GM23248 (cell line): ENCODE results near the gene CMIP. TPM values are rescaled to one million over a fixed set of nuclear protein-coding genes. Genes with fewer than 3 reads are reported as not detected.

ENCODE experiments used
- DNase-seq: peaks from one replicate; pipeline ENCODE4 v3.0.0-alpha.2; 2015
- H2AFZ ChIP-seq: fragments of 200-600 bp; sonication (generic); 2 replicates; pipeline ENCODE4 v1.6.1; 2016; ENCODE audit warnings: antibody characterized with exemption
- H3F3A ChIP-seq: fragments of 200-600 bp; sonication (generic); 2 replicates; pipeline ENCODE4 v1.6.1; 2016; ENCODE audit warnings: mild to moderate bottlenecking, antibody characterized with exemption, mixed run types; ENCODE audit not compliant: insufficient read depth
- H3K27ac ChIP-seq: fragments of 200-600 bp; sonication (generic); 2 replicates; pipeline ENCODE4 v1.5.1; 2016; ENCODE audit warnings: mild to moderate bottlenecking
- H3K27me3 ChIP-seq: fragments of 200-600 bp; sonication (generic); replicated peaks from 2 replicates; pipeline ENCODE4 v1.6.1; 2016; ENCODE audit warnings: mild to moderate bottlenecking; ENCODE audit not compliant: insufficient read depth
- H3K36me3 ChIP-seq: fragments of 200-600 bp; sonication (generic); 2 replicates; pipeline ENCODE4 v1.6.1; 2016; ENCODE audit warnings: low read depth, mild to moderate bottlenecking
- H3K4me1 ChIP-seq: fragments of 200-600 bp; sonication (generic); 2 replicates; pipeline ENCODE4 v1.6.1; 2016; ENCODE audit warnings: mild to moderate bottlenecking; ENCODE audit not compliant: insufficient read depth
- H3K4me2 ChIP-seq: fragments of 200-600 bp; sonication (generic); one replicate; pipeline ENCODE4 v1.6.1; 2016; ENCODE audit warnings: mild to moderate bottlenecking; ENCODE audit not compliant: unreplicated experiment
- H3K4me3 ChIP-seq: fragments of 200-600 bp; sonication (generic); 2 replicates; pipeline ENCODE4 v1.5.1; 2016; ENCODE audit warnings: mild to moderate bottlenecking
- H3K79me2 ChIP-seq: fragments of 200-600 bp; sonication (generic); 2 replicates; pipeline ENCODE4 v1.6.1; 2016; ENCODE audit warnings: mild to moderate bottlenecking; ENCODE audit not compliant: insufficient read depth
- H3K9ac ChIP-seq: fragments of 200-600 bp; sonication (generic); 2 replicates; pipeline ENCODE4 v1.6.1; 2016; ENCODE audit warnings: mild to moderate bottlenecking
- H3K9me2 ChIP-seq: fragments of 200-600 bp; sonication (generic); 2 replicates; pipeline ENCODE4 v1.6.1; 2016; ENCODE audit warnings: mixed run types, mild to moderate bottlenecking, moderate library complexity; ENCODE audit not compliant: insufficient read depth
- H3K9me3 ChIP-seq: fragments of 200-600 bp; sonication (generic); one replicate; pipeline ENCODE4 v1.6.1; 2017; ENCODE audit warnings: low read depth
- H4K20me1 ChIP-seq: fragments of 200-600 bp; sonication (generic); 2 replicates; pipeline ENCODE4 v1.6.0; 2016; ENCODE audit not compliant: insufficient read depth
- EZH2 ChIP-seq: fragments of 200-600 bp; sonication (generic); IDR thresholded peaks from 2 replicates; pipeline ENCODE4 v1.6.1; 2018; ENCODE audit warnings: antibody characterized with exemption, mild to moderate bottlenecking; ENCODE audit not compliant: insufficient read depth, poor library complexity, severe bottlenecking
- EZH2phosphoT487 ChIP-seq: fragments of 200-600 bp; sonication (generic); IDR thresholded peaks from 2 replicates; pipeline ENCODE4 v1.6.1; 2018; ENCODE audit warnings: antibody characterized with exemption, moderate library complexity, mild to moderate bottlenecking, low read depth; ENCODE audit not compliant: insufficient read depth
- WGBS, 2 experiments: methylation state at CpG; one replicate each; pipeline ENCODE4 v1.1.6; 2015 to 2017; ENCODE audit warnings: low lambda C conversion rate in 2 of 2, low coverage in 1 of 2; ENCODE audit errors: missing lambda C conversion rate in 2 of 2; 5-methylcytosine and 5-hydroxymethylcytosine counted together
- in situ Hi-C: fragments of 300-500 bp; cut with MboI; formaldehyde crosslinking; loops from 2 replicates; pipeline ENCODE4 v1.15.0; 2020
- polyA plus RNA-seq: library from polyadenylated mRNA; unstranded; fragments of >200 nt; fragmentation: Nextera tagmentation; extraction: Ambion mirVana; gene quantifications from 2 replicates; pipeline ENCODE4 v1.2.1, GENCODE V29; 2016
- total RNA-seq: library from RNA; depleted of rRNA; stranded (reverse); fragments of >200 nt; shearing (Covaris generic); gene quantifications from 2 replicates; pipeline ENCODE4 v1.2.3, GENCODE V29; 2014

Gene CMIP
- total and polyA plus RNA-seq, 2 experiments from 2014 or later: 1.5 to 9.5 TPM

DNA sequence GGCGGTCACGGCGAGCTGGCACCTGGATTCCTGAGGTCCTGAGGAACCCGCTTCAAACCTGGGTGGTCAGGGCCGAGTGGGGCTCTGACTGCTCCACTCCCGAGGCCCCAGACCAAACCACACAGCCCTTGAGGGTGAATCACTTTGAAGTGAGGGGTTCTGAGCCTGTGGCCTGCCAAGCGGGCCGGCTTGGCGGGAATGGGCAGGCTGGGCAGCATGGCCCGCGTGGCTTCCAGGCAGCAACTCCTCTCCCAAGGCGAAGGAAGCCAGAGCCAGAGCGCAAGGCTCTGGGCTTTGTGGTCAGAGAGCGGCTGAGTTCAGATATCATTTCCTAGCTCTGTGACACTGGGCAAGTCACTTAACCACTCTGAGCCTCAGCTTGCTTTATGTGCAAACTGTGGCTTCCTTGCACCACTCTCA lies 42.7 kb downstream of the CMIP start:
- H3K4me3 ChIP-seq: no peak overlapping the region
- H3K36me3 ChIP-seq: no peaks in the 10 kb centered on the region
- 87 to 92% methylated on average over 11 to 14 of the region's 14 CpGs for WGBS, 2 experiments
- H3F3A ChIP-seq: peaks cover 29% of the 10 kb centered on the region
- H3K4me2 ChIP-seq: no peak overlapping the region
- no peaks in the 10 kb centered on the region for H3K27me3 ChIP-seq
- peaks cover 86% of the 10 kb centered on the region for H3K79me2 ChIP-seq
- no peak overlapping the region for H3K9ac ChIP-seq
- in situ Hi-C loops: no loop called here
- H3K27ac ChIP-seq: peak overlapping the region; percentile 86; the same call in 1 of the 2 replicates
- H3K4me1 ChIP-seq: peaks cover 31% of the 10 kb centered on the region
- no peak overlapping the region for H2AFZ ChIP-seq
- no peaks in the 10 kb centered on the region for H3K9me3 ChIP-seq
- no peaks in the 10 kb centered on the region for H4K20me1 ChIP-seq
- no peak for TF ChIP-seq EZH2
- no peak for TF ChIP-seq EZH2phosphoT487
- peak; percentile 25 for DNase-seq
- no peaks in the 10 kb centered on the region for H3K9me2 ChIP-seq

DNA sequence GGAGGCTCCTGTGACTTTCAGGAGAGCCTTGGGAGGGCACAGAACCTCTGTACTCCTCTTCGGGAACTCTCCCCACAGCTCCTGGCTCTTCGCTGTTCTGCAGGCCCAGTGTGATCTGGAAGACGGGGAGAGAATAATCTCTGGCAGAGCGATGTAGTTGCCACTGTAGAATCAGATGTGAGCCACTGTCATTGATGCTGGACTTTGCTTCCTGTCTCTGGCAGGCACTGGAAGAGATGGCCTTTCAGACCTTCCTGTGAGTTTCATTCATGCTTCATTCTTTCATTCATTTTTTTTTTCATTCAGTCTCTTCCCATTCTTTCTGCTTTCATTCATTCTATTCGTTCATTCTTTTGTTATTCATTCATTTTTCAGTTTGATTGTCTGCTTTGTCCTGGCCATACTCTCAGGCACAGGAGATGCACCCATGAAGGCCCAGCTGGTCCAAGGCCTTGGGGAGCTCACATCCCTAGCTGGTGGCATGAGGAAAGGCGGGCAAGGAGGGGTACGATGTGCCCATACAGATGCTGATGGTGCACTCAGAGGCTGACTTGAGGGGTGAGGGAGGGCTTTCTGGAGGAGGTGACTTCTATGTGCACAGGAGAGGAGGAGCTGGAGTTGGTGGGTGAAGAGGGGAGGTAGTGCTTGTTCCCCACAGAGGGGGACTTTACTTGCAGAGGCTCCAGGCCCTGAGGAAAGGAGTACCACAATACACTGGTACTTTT lies 44.2 kb downstream of the CMIP start:
- H2AFZ ChIP-seq: no peak overlapping the region
- no peak overlapping the region for H3K4me2 ChIP-seq
- H3K27ac ChIP-seq: no peak overlapping the region
- no peaks in the 10 kb centered on the region for H4K20me1 ChIP-seq
- no peaks in the 10 kb centered on the region for H3K9me3 ChIP-seq
- H3K79me2 ChIP-seq: peaks cover 77% of the 10 kb centered on the region
- no peaks in the 10 kb centered on the region for H3K27me3 ChIP-seq
- H3K36me3 ChIP-seq: no peaks in the 10 kb centered on the region
- H3K4me3 ChIP-seq: no peak overlapping the region
- TF ChIP-seq EZH2phosphoT487 (no peak), EZH2 (no peak)
- DNase-seq: no peak
- WGBS, 2 experiments: 91 to 93% methylated on average over 7 of the region's 7 CpGs
- peaks cover 43% of the 10 kb centered on the region for H3F3A ChIP-seq
- no peak overlapping the region for H3K9ac ChIP-seq
- in situ Hi-C loops: no loop called here
- peaks cover 47% of the 10 kb centered on the region for H3K4me1 ChIP-seq
- no peaks in the 10 kb centered on the region for H3K9me2 ChIP-seq

DNA sequence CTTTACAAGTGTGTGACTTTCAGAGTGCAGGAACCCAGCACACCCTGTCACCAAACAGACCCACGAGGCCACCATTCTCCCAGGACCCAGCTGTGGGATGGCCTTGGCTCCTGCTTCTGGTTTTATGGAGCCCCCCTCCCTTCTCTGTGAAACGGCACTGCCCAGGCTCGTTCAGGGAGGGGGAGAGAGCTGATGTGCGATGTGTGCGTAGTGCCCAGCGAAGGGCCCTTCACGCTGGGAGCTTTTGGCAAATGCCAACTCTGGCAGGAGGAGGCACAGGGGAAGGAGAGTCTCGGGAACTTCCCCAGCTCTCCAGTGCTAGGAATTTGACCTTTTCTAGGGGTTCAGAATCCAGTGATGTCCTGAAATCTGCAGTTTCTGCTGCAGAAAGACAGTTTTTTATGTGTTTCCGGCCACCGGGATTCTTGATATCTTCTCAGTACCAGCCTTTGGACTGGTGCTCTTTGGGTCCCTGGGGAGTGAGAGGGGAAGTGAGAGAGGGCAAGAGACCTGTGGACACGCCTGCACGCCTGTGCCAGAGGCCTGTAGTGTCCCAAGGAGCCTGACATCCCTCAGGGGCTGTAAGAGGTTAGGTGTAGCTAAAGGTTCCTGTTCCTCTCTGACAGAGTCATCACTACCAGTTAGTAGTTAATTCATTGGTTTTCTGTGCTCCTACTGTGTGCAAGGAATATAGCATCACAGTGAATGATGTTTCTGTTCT lies 45.1 kb downstream of the CMIP start:
- H3K9me3 ChIP-seq: no peaks in the 10 kb centered on the region
- peaks cover 69% of the 10 kb centered on the region for H3K79me2 ChIP-seq
- H2AFZ ChIP-seq: no peak overlapping the region
- H3F3A ChIP-seq: peaks cover 49% of the 10 kb centered on the region
- TF ChIP-seq EZH2 (no peak), EZH2phosphoT487 (no peak)
- no peak overlapping the region for H3K27ac ChIP-seq
- H3K4me1 ChIP-seq: peaks cover 55% of the 10 kb centered on the region
- no peaks in the 10 kb centered on the region for H4K20me1 ChIP-seq
- H3K9ac ChIP-seq: no peak overlapping the region
- no peak overlapping the region for H3K4me3 ChIP-seq
- H3K9me2 ChIP-seq: no peaks in the 10 kb centered on the region
- no peak overlapping the region for H3K4me2 ChIP-seq
- no peaks in the 10 kb centered on the region for H3K36me3 ChIP-seq
- H3K27me3 ChIP-seq: no peaks in the 10 kb centered on the region
- 91 to 93% methylated on average over 12 of the region's 12 CpGs for WGBS, 2 experiments
- DNase-seq: no peak
- in situ Hi-C loops: no loop called here

GRCh38 chr16:81491541-81492188 lies 47.1 kb downstream of the CMIP start:
- Histone ChIP-seq H3K36me3 (no peaks in the 10 kb centered on the region), H3K9ac (peak overlapping the region; percentile 72), H3K9me3 (no peaks in the 10 kb centered on the region), H3F3A (peaks cover 42% of the 10 kb centered on the region), H3K79me2 (peaks cover 70% of the 10 kb centered on the region), H3K4me3 (0 out of 2 replicates have a peak overlapping the region, but pooled peaks have one; percentile 0), H3K27ac (peak overlapping the region; percentile 84), H3K9me2 (no peaks in the 10 kb centered on the region), H3K4me1 (peaks cover 43% of the 10 kb centered on the region), H3K27me3 (no peaks in the 10 kb centered on the region), H2AFZ (peak overlapping the region; percentile 21), H4K20me1 (no peaks in the 10 kb centered on the region; the same call in 1 of the 2 replicates), H3K4me2 (peak overlapping the region; percentile 57)
- TF ChIP-seq EZH2phosphoT487 (no peak), EZH2 (no peak)
- DNase-seq: peak; percentile 82
- WGBS, 2 experiments: 18 to 20% methylated on average over 18 of the region's 18 CpGs
- in situ Hi-C loops: no loop called here
